Keratinocyte (primary cell): ENCODE data around the gene ASB12. TPM values are rescaled to one million over a fixed set of nuclear protein-coding genes. Genes with fewer than 3 reads are reported as not detected.

ENCODE experiments used
- DNase-seq: peaks from one replicate; pipeline ENCODE4 v3.0.0-alpha.2; 2011; ENCODE audit warnings: low read depth, missing footprints, low spot score
- FAIRE-seq: peaks from 2 replicates; lab custom pipeline; 2011; peaks lifted over from hg19 to GRCh38; lab: Jason Lieb, UNC
- H2AFZ ChIP-seq: 2 replicates; pipeline ENCODE4 v1.6.0; 2012; ENCODE audit warnings: low read length, control low read depth, inconsistent platforms; ENCODE audit not compliant: control insufficient read depth
- H3K27ac ChIP-seq: 2 replicates; pipeline ENCODE4 v1.5.1; 2011; ENCODE audit warnings: low read length; ENCODE audit not compliant: control insufficient read depth, insufficient read depth
- H3K27me3 ChIP-seq: 3 replicates; pipeline ENCODE4 v1.6.0; 2011; ENCODE audit warnings: low read length; ENCODE audit not compliant: control insufficient read depth, insufficient read depth; ENCODE audit errors: extremely low read depth
- H3K36me3 ChIP-seq, 2 experiments: 2 replicates in 1 of 2; 3 replicates in 1 of 2; pipeline ENCODE4 v1.5.1; 2011; ENCODE audit warnings: low read length in 2 of 2, mild to moderate bottlenecking in 1 of 2; ENCODE audit not compliant: control insufficient read depth in 2 of 2, insufficient read depth in 2 of 2; ENCODE audit errors: extremely low read depth in 1 of 2
- H3K4me1 ChIP-seq: 3 replicates; pipeline ENCODE4 v1.5.1; 2011; ENCODE audit warnings: low read length; ENCODE audit not compliant: control insufficient read depth, insufficient read depth; ENCODE audit errors: extremely low read depth
- H3K4me2 ChIP-seq: 3 replicates; pipeline ENCODE4 v1.6.0; 2011; ENCODE audit warnings: low read depth, low read length; ENCODE audit not compliant: control insufficient read depth, insufficient read depth; ENCODE audit errors: extremely low read depth
- H3K4me3 ChIP-seq, 3 experiments: fragments of 200-600 bp in 1 of 3; sonication (generic) in 1 of 3; 2 replicates in 2 of 3; 3 replicates in 1 of 3; pipeline ENCODE4 v1.5.1; 2011 to 2016; ENCODE audit warnings: low read length in 3 of 3, mild to moderate bottlenecking in 3 of 3, control low read depth in 2 of 3, inconsistent platforms in 1 of 3, low read depth in 1 of 3, mixed read lengths in 1 of 3, mixed run types in 1 of 3, moderate library complexity in 1 of 3; ENCODE audit not compliant: control insufficient read depth in 2 of 3, insufficient read depth in 2 of 3; ENCODE audit errors: extremely low read depth in 1 of 3
- H3K79me2 ChIP-seq: 2 replicates; pipeline ENCODE4 v1.6.0; 2012; ENCODE audit warnings: low read length; ENCODE audit not compliant: control insufficient read depth, insufficient read depth
- H3K9ac ChIP-seq: 3 replicates; pipeline ENCODE4 v1.6.0; 2011; ENCODE audit warnings: low read length; ENCODE audit not compliant: control insufficient read depth, insufficient read depth; ENCODE audit errors: extremely low read depth
- H3K9me1 ChIP-seq: 3 replicates; pipeline ENCODE4 v1.6.0; 2011; ENCODE audit warnings: low read length; ENCODE audit not compliant: control insufficient read depth, insufficient read depth; ENCODE audit errors: extremely low read depth
- H3K9me3 ChIP-seq: 2 replicates; pipeline ENCODE4 v1.5.1; 2012; ENCODE audit warnings: low read depth, low read length; ENCODE audit not compliant: control insufficient read depth
- H4K20me1 ChIP-seq: 3 replicates; pipeline ENCODE4 v1.6.0; 2011; ENCODE audit warnings: low read length; ENCODE audit not compliant: control insufficient read depth, insufficient read depth; ENCODE audit errors: extremely low read depth
- CTCF ChIP-seq, 3 experiments: IDR thresholded peaks in 1 of 3; conservative IDR thresholded peaks in 1 of 3; optimal IDR thresholded peaks in 1 of 3; 2 replicates in 2 of 3; 3 replicates in 1 of 3; pipeline versions ENCODE3 to v1.5.1; 2011; ENCODE audit warnings: low read length in 3 of 3, mild to moderate bottlenecking in 3 of 3, moderate library complexity in 2 of 3, control low read depth in 1 of 3, inconsistent platforms in 1 of 3; ENCODE audit not compliant: insufficient read depth in 2 of 3; ENCODE audit errors: extremely low read depth in 1 of 3
- EZH2 ChIP-seq: IDR thresholded peaks from one replicate; pipeline ENCODE4 v1.6.1; 2012; ENCODE audit warnings: inconsistent platforms, mild to moderate bottlenecking, low read length, moderate library complexity
- dilution Hi-C: fragments of 300-500 bp; cut with MboI; formaldehyde crosslinking; loops from one replicate; pipeline ENCODE4 v1.7.0; 2020; ENCODE audit warnings: low sequenced_read_pairs; ENCODE audit not compliant: extremely low pct_ligation_motif_present
- polyA plus RNA-seq, 5 experiments: library from polyadenylated mRNA; depleted of rRNA in 3 of 5; stranded (reverse) in 3 of 5; stranded (forward) in 1 of 5; unstranded in 1 of 5; fragments of >200 nt; gene quantifications; 1 replicate in 1 of 5; 2 replicates in 3 of 5; 3 replicates in 1 of 5; pipeline versions ENCODE4 v1.2.1 to v1.2.3, GENCODE V29; 2011 to 2012; ENCODE audit warnings: missing spikeins in 2 of 5, low read depth in 1 of 5, low replicate concordance in 1 of 5

Gene ASB12
- polyA plus RNA-seq, 1 donor (not counting 4 experiments of a cell fraction or from before 2014, with no cell fraction given), result not detected

GRCh38 chrX:64206556-64207162 is 23.7 kb downstream of the ASB12 start:
- no peaks in the 10 kb centered on the region for H3K79me2 ChIP-seq
- no peaks in the 10 kb centered on the region for H3K36me3 ChIP-seq
- H3K9me3 ChIP-seq, result no peaks in the 10 kb centered on the region
- H3K9me1 ChIP-seq, result no peaks in the 10 kb centered on the region
- dilution Hi-C loops, result no loop called here
- H3K4me3 ChIP-seq, result peak overlapping the region in 2 of 3 experiments; percentile 63 to 64
- FAIRE-seq (no peak), DNase-seq (no peak)
- peak overlapping the region; percentile 78 for H3K9ac ChIP-seq
- H3K27me3 ChIP-seq, result no peaks in the 10 kb centered on the region
- H4K20me1 ChIP-seq, result no peaks in the 10 kb centered on the region
- peak overlapping the region; percentile 67 for H2AFZ ChIP-seq
- peaks cover 6% of the 10 kb centered on the region for H3K4me1 ChIP-seq
- no peak for TF ChIP-seq CTCF (optimal IDR thresholded peaks at IDR 0.05 in 1 of 3, IDR thresholded peaks at IDR 0.05 in 1 of 3, conservative IDR thresholded peaks at IDR 0.05 in 1 of 3; ENCODE audit: extremely low read depth in 1 of 3, insufficient read depth in 2 of 3, low read length in 3 of 3)
- TF ChIP-seq EZH2, result no peak
- peak overlapping the region; percentile 86 for H3K4me2 ChIP-seq
- H3K27ac ChIP-seq, result peak overlapping the region; percentile 69

- no peaks in the 10 kb centered on the region for H3K9me1 ChIP-seq
- peak overlapping the region; percentile 86 for H3K4me2 ChIP-seq
- FAIRE-seq (no peak), DNase-seq (peak; percentile 41)
- peak overlapping the region; percentile 69 for H3K27ac ChIP-seq
- no peaks in the 10 kb centered on the region for H3K79me2 ChIP-seq
- H4K20me1 ChIP-seq, result no peaks in the 10 kb centered on the region
- peaks cover 6% of the 10 kb centered on the region for H3K4me1 ChIP-seq
- H3K4me3 ChIP-seq, result peak overlapping the region; percentile 54 to 64 (median 63)
- peak in 2 of 3 experiments; percentile 8 to 41 for TF ChIP-seq CTCF (optimal IDR thresholded peaks at IDR 0.05 in 1 of 3, IDR thresholded peaks at IDR 0.05 in 1 of 3, conservative IDR thresholded peaks at IDR 0.05 in 1 of 3; ENCODE audit: extremely low read depth in 1 of 3, insufficient read depth in 2 of 3, low read length in 3 of 3)
- no peak for TF ChIP-seq EZH2
- dilution Hi-C loops, result no loop called here
- no peaks in the 10 kb centered on the region for H3K27me3 ChIP-seq
- peak overlapping the region; percentile 78 for H3K9ac ChIP-seq
- H3K36me3 ChIP-seq, result no peaks in the 10 kb centered on the region
- no peaks in the 10 kb centered on the region for H3K9me3 ChIP-seq
- peak overlapping the region; percentile 67 for H2AFZ ChIP-seq
Observed at GRCh38 chrX:64205735-64206501, 24.5 kb downstream of the ASB12 start.
